Osteoblast (primary cell): ENCODE results near the gene CNTN5. TPM values are rescaled to one million over a fixed set of nuclear protein-coding genes. Genes with fewer than 3 reads are reported as not detected.

Source experiments
- DNase-seq: peaks from one replicate; pipeline ENCODE4 v3.0.0; 2011; ENCODE audit warnings: low spot score, mixed read lengths; ENCODE audit not compliant: insufficient read length; ENCODE audit errors: missing footprints
- H2AFZ ChIP-seq: 2 replicates; pipeline ENCODE4 v1.6.0; 2011; ENCODE audit warnings: mild to moderate bottlenecking, low read length
- H3K27ac ChIP-seq: 2 replicates; pipeline ENCODE4 v1.5.1; 2011; ENCODE audit warnings: mild to moderate bottlenecking, low read depth, low read length, moderate library complexity
- H3K27me3 ChIP-seq: 2 replicates; pipeline ENCODE4 v1.6.0; 2012; ENCODE audit warnings: mild to moderate bottlenecking, control low read depth, inconsistent platforms, low read length, moderate library complexity; ENCODE audit not compliant: insufficient read depth
- H3K36me3 ChIP-seq: 2 replicates; pipeline ENCODE4 v1.5.1; 2011; ENCODE audit warnings: mild to moderate bottlenecking, low read length, control low read depth, moderate library complexity; ENCODE audit not compliant: insufficient read depth
- H3K4me1 ChIP-seq: 2 replicates; pipeline ENCODE4 v1.5.1; 2011; ENCODE audit warnings: mild to moderate bottlenecking, low read length, control low read depth, moderate library complexity; ENCODE audit not compliant: insufficient read depth
- H3K4me2 ChIP-seq: 2 replicates; pipeline ENCODE4 v1.6.0; 2011; ENCODE audit warnings: mild to moderate bottlenecking, low read length; ENCODE audit not compliant: insufficient read depth
- H3K4me3 ChIP-seq: fragments of 200-600 bp; sonication (generic); 3 replicates; pipeline ENCODE4 v1.5.1; 2012; ENCODE audit warnings: mild to moderate bottlenecking, low read length, inconsistent platforms; ENCODE audit not compliant: insufficient read depth
- H3K79me2 ChIP-seq: 2 replicates; pipeline ENCODE4 v1.6.0; 2012; ENCODE audit warnings: mild to moderate bottlenecking, low read length, control low read depth, inconsistent platforms; ENCODE audit not compliant: insufficient read depth
- H3K9me3 ChIP-seq: 2 replicates; pipeline ENCODE4 v1.5.1; 2011; ENCODE audit warnings: low read depth, low read length, control low read depth
- H4K20me1 ChIP-seq: 2 replicates; pipeline ENCODE4 v1.6.0; 2012; ENCODE audit warnings: mild to moderate bottlenecking, low read length, control low read depth; ENCODE audit not compliant: insufficient read depth
- total RNA-seq: library from RNA; depleted of rRNA; stranded (reverse); fragments of >200 nt; gene quantifications from 2 replicates; pipeline ENCODE4 v1.2.3, GENCODE V29; 2012
- TF ChIP-seq, protein P1 (sequence below): IDR thresholded peaks from 2 replicates; pipeline ENCODE4 v1.5.1; 2011; ENCODE audit warnings: mild to moderate bottlenecking, low read depth, low read length, moderate library complexity; ENCODE audit errors: extremely low read depth

Gene CNTN5
- total RNA-seq, 1 donor, result not detected

GRCh38 chr11:99634581-99634980 is 613.8 kb downstream of the CNTN5 start:
- peaks cover 2% of the 10 kb centered on the region for H3K9me3 ChIP-seq
- DNase-seq, result no peak
- H3K27ac ChIP-seq, result no peak overlapping the region
- no peak overlapping the region for H3K4me3 ChIP-seq
- TF ChIP-seq, protein P1, sequence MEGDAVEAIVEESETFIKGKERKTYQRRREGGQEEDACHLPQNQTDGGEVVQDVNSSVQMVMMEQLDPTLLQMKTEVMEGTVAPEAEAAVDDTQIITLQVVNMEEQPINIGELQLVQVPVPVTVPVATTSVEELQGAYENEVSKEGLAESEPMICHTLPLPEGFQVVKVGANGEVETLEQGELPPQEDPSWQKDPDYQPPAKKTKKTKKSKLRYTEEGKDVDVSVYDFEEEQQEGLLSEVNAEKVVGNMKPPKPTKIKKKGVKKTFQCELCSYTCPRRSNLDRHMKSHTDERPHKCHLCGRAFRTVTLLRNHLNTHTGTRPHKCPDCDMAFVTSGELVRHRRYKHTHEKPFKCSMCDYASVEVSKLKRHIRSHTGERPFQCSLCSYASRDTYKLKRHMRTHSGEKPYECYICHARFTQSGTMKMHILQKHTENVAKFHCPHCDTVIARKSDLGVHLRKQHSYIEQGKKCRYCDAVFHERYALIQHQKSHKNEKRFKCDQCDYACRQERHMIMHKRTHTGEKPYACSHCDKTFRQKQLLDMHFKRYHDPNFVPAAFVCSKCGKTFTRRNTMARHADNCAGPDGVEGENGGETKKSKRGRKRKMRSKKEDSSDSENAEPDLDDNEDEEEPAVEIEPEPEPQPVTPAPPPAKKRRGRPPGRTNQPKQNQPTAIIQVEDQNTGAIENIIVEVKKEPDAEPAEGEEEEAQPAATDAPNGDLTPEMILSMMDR, result no peak
- no peak overlapping the region for H3K4me2 ChIP-seq
- no peaks in the 10 kb centered on the region for H3K79me2 ChIP-seq
- H3K27me3 ChIP-seq, result no peaks in the 10 kb centered on the region
- H3K4me1 ChIP-seq, result no peaks in the 10 kb centered on the region
- no peak overlapping the region for H2AFZ ChIP-seq
- no peaks in the 10 kb centered on the region for H4K20me1 ChIP-seq
- H3K36me3 ChIP-seq, result no peaks in the 10 kb centered on the region

DNA sequence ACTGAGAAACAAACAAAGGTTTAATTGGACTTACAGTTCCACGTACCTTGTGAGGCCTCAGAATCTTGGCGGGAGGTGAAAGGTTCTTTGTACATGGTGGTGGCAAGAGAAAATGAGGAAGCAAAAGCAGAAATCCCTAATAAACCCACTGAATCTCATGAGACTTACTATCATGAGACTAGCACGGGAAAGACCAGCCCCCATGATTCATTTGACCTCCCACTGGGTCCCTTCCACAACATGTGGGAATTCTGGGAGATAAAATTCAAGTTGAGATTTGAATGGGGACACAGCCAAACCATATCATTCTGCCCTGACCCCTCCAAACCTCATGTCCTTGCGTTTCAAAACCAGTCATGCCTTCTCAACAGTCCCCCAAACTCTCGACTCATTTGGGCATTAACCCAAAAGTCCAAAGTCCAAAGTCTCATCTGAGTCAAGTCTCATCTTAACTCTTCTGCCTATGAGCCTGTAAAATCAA is 617.4 kb downstream of the CNTN5 start:
- peaks cover 4% of the 10 kb centered on the region for H3K9me3 ChIP-seq
- no peaks in the 10 kb centered on the region for H3K27me3 ChIP-seq
- H3K79me2 ChIP-seq, result no peaks in the 10 kb centered on the region
- no peak overlapping the region for H2AFZ ChIP-seq
- H4K20me1 ChIP-seq, result no peaks in the 10 kb centered on the region
- DNase-seq, result no peak
- no peaks in the 10 kb centered on the region for H3K36me3 ChIP-seq
- H3K27ac ChIP-seq, result no peak overlapping the region
- no peak overlapping the region for H3K4me3 ChIP-seq
- TF ChIP-seq, protein P1, result no peak
- no peak overlapping the region for H3K4me2 ChIP-seq
- H3K4me1 ChIP-seq, result no peaks in the 10 kb centered on the region

DNA sequence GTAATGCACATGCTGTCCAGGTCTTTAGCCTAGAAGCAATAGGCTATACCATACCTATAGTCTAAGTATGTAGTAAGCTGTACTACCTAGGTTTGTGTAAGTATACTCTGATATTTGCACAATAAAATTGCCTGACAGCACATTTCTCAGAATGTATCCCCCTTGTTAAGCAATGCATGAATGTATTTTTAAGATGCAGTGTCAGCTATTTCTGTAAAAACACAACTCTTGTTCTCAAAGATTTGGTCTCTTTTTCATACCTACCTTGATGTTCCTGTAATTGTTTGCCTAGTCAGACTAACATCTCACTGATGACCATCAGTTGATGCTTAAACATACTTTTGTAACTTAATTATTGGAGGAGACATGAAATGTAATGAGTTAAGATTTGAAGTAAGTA is 619.9 kb downstream of the CNTN5 start:
- TF ChIP-seq, protein P1, result no peak
- no peaks in the 10 kb centered on the region for H3K27me3 ChIP-seq
- no peaks in the 10 kb centered on the region for H4K20me1 ChIP-seq
- H3K9me3 ChIP-seq, result peaks cover 2% of the 10 kb centered on the region
- DNase-seq, result no peak
- no peaks in the 10 kb centered on the region for H3K4me1 ChIP-seq
- no peak overlapping the region for H2AFZ ChIP-seq
- H3K4me2 ChIP-seq, result no peak overlapping the region
- no peaks in the 10 kb centered on the region for H3K79me2 ChIP-seq
- H3K36me3 ChIP-seq, result no peaks in the 10 kb centered on the region
- no peak overlapping the region for H3K27ac ChIP-seq
- H3K4me3 ChIP-seq, result no peak overlapping the region

- H4K20me1 ChIP-seq, result no peaks in the 10 kb centered on the region
- DNase-seq, result no peak
- no peaks in the 10 kb centered on the region for H3K79me2 ChIP-seq
- H3K9me3 ChIP-seq, result peaks cover 2% of the 10 kb centered on the region
- TF ChIP-seq, protein P1, result no peak
- H3K36me3 ChIP-seq, result no peaks in the 10 kb centered on the region
- no peaks in the 10 kb centered on the region for H3K4me1 ChIP-seq
- H2AFZ ChIP-seq, result no peak overlapping the region
- no peak overlapping the region for H3K4me3 ChIP-seq
- no peak overlapping the region for H3K27ac ChIP-seq
- no peak overlapping the region for H3K4me2 ChIP-seq
- no peaks in the 10 kb centered on the region for H3K27me3 ChIP-seq
Observed at GRCh38 chr11:99645934-99646333, 625.2 kb downstream of the CNTN5 start.
